D721Med (cell line): Measurements from ENCODE around the gene GNAQ.

Experiments used
- DNase-seq: peaks from one replicate; pipeline ENCODE4 v3.0.0; 2011; ENCODE audit warnings: low spot score; ENCODE audit not compliant: insufficient read length
- FAIRE-seq: peaks from 2 replicates; lab custom pipeline; 2011; peaks lifted over from hg19 to GRCh38; lab: Jason Lieb, UNC
- TF ChIP-seq, protein P1 (sequence below): IDR thresholded peaks from 2 replicates; pipeline ENCODE4 v1.5.1; 2012; ENCODE audit warnings: mild to moderate bottlenecking, control low read depth; ENCODE audit not compliant: insufficient read depth; ENCODE audit errors: missing control alignments

GNAQ gene

DNA sequence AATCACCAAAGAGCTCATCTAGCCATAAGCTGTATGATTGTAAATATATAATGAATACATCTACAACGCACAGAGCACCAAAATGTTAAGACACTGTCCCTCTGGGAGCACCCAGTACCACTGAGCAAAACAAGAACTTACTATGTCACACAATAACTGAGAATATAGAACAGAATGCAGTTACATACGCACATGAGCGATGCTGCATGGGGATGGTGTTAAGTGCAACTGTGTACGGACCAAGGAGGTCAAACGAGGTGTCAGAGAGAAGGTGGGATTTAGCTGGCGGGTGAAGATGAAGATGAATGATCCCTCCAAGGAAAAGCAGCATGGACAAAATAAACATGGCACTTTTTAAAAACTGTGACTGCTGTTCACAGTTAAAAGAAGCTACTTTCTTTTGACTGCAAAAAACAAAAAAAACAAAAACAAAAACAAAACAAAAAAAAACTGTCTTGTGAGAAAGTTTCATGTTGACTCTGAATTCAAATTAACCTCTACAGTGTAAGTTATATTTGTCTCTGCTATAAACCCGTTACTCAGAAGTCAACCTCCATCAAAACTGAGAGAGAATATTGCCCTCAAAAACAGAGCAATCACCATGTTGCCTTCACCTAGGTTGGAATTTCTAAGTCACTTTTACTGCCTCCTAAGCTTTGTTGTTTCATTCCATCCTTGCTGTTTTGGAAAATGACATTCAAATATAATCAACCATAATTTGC lies 213.9 kb downstream of the GNAQ start:
- FAIRE-seq (no peak), DNase-seq (no peak)
- TF ChIP-seq, protein P1, sequence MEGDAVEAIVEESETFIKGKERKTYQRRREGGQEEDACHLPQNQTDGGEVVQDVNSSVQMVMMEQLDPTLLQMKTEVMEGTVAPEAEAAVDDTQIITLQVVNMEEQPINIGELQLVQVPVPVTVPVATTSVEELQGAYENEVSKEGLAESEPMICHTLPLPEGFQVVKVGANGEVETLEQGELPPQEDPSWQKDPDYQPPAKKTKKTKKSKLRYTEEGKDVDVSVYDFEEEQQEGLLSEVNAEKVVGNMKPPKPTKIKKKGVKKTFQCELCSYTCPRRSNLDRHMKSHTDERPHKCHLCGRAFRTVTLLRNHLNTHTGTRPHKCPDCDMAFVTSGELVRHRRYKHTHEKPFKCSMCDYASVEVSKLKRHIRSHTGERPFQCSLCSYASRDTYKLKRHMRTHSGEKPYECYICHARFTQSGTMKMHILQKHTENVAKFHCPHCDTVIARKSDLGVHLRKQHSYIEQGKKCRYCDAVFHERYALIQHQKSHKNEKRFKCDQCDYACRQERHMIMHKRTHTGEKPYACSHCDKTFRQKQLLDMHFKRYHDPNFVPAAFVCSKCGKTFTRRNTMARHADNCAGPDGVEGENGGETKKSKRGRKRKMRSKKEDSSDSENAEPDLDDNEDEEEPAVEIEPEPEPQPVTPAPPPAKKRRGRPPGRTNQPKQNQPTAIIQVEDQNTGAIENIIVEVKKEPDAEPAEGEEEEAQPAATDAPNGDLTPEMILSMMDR, result no peak

GRCh38 chr9:77816641-77817341 lies 214.8 kb downstream of the GNAQ start:
- FAIRE-seq (no peak), DNase-seq (no peak)
- TF ChIP-seq, protein P1, result no peak

DNA sequence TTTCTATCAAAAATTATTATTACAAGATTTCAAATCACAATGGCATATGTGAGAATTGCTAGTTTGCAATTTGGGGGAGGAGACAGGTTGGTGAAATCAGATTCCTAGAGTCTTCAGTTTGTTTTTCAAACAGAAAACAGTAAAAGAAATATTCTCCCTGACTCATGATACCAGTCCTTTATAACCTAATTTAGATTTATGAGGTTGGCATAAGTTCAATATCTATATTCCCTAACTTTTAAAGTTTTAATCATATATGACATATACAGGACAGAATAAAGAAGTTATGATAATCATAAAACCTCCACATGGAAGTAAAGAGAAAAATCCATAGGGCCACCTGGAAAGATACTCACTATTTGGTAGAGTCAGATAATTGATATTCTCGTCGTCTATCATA lies 216.4 kb downstream of the GNAQ start:
- DNase-seq, result no peak
- TF ChIP-seq, protein P1, result no peak
- FAIRE-seq, result no peak

DNA sequence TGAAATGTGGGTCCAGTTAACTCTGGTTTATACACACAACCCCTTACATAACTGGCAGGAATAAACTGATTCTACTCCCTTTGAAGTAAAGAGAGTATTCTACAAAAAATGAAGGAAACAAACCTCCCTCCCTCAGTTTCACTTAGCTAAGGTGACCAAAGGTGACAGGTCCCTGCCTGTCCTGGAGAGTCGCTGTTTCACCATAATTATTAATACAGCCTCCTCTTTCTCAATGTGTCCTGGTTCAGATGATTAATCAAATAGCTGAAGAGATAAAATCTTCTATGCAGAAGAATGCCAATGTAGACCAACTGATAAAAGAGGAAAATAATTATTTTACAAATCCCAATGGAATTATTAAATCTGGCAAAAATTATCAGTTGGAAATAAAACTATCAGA lies 219.8 kb downstream of the GNAQ start:
- TF ChIP-seq, protein P1, result no peak
- no peak for FAIRE-seq
- no peak for DNase-seq

DNA sequence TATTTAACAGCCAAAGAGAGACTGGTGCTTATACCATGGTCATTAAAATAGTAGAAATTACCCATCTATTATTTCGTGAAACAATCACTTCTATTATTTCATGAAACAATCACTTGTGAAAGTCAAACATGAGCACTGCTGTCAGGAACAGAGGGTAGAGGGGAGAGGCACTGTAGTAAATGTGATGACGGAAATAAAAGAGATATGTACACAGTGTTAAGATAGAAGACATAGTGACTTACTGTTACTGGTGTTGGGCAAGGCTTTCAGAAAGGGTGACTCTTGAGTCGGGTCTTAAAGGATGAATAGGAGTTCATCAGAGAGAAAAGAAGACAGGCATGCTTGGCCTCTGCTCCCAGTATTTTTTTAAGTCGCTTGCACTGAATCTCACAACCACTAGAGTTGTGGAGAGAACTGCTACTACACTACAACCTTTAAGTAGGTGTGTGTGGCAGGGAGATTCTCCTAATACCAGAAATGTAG lies 220.9 kb downstream of the GNAQ start:
- FAIRE-seq (no peak), DNase-seq (no peak)
- TF ChIP-seq, protein P1, result no peak

DNA sequence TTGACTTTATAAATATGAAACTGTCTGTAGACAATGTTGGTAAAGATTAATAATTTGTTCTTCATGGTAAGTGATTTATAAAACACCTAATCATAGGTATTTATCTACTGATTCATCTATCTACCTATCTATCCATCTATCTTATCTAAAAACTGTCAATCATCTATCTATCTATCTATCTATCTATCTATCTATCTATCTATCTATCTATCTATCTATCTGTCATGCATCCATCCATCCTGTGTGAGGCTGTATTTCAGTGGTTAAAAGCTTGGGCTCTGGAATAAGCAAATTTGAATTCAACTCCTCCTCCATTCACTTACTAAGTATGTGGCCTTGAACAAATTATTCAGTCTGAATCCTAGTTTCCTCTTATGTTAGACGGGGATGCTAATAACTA lies 221.6 kb downstream of the GNAQ start:
- no peak for FAIRE-seq
- no peak for DNase-seq

More for the DNA sequence above, 221.6 kb downstream of the GNAQ start:
- TF ChIP-seq, protein P1, result no peak
